Glutamatergic neuron (in vitro differentiated cells): ENCODE results near the gene NDC1. TPM values are rescaled to one million over a fixed set of nuclear protein-coding genes. Genes with fewer than 3 reads are reported as not detected.

Experiments
- DNase-seq: peaks from one replicate; pipeline ENCODE4 v3.0.0; 2022
- H3K27ac Mint-ChIP-seq: one replicate; pipeline ENCODE4 v1.8.0; 2020; ENCODE audit warnings: mild to moderate bottlenecking, mixed read lengths, inconsistent platforms; ENCODE audit not compliant: unreplicated experiment
- H3K27me3 Mint-ChIP-seq: one replicate; pipeline ENCODE4 v1.8.0; 2020; ENCODE audit warnings: mild to moderate bottlenecking, moderate library complexity, mixed read lengths, inconsistent platforms; ENCODE audit not compliant: unreplicated experiment
- H3K36me3 Mint-ChIP-seq: one replicate; pipeline ENCODE4 v1.8.0; 2020; ENCODE audit warnings: mild to moderate bottlenecking, mixed read lengths, inconsistent platforms; ENCODE audit not compliant: unreplicated experiment
- H3K4me1 Mint-ChIP-seq: one replicate; pipeline ENCODE4 v1.8.0; 2020; ENCODE audit warnings: mild to moderate bottlenecking, low read depth, mixed read lengths, inconsistent platforms; ENCODE audit not compliant: unreplicated experiment
- H3K4me3 Mint-ChIP-seq: one replicate; pipeline ENCODE4 v1.8.0; 2020; ENCODE audit warnings: mild to moderate bottlenecking, mixed read lengths, inconsistent platforms; ENCODE audit not compliant: unreplicated experiment
- H3K9me3 Mint-ChIP-seq: one replicate; pipeline ENCODE4 v1.8.0; 2020; ENCODE audit warnings: mild to moderate bottlenecking, moderate library complexity, mixed read lengths, inconsistent platforms; ENCODE audit not compliant: unreplicated experiment
- CTCF ChIP-seq: fragments of 200-600 bp; sonication (generic); IDR thresholded peaks from one replicate; pipeline ENCODE4 v1.5.0; 2021; ENCODE audit not compliant: partially characterized antibody, unreplicated experiment
- total RNA-seq: library from RNA; stranded (reverse); fragmentation: NEBNext Ultra II Directional; extraction: Animal tissue kit (Norgen Biotek cat#: 25700); gene quantifications from one replicate; pipeline ENCODE4 v1.2.1, GENCODE V29; 2021; ENCODE audit not compliant: unreplicated experiment

NDC1 gene
- total RNA-seq, 1 donor from 2014 or later: 10.6 TPM

- no peaks in the 10 kb centered on the region for H3K27me3 Mint-ChIP-seq
- peaks cover 18% of the 10 kb centered on the region for H3K4me1 Mint-ChIP-seq
- H3K9me3 Mint-ChIP-seq: peaks cover 2% of the 10 kb centered on the region
- H3K36me3 Mint-ChIP-seq: no peaks in the 10 kb centered on the region
- H3K27ac Mint-ChIP-seq: no peak overlapping the region
- H3K4me3 Mint-ChIP-seq: no peak overlapping the region
- TF ChIP-seq CTCF: no peak
- no peak for DNase-seq
These were observed 107.0 kb downstream of the NDC1 start for GRCh38 chr1:53731043-53731600.

GRCh38 chr1:53730224-53730865 is 107.8 kb downstream of the NDC1 start:
- no peaks in the 10 kb centered on the region for H3K36me3 Mint-ChIP-seq
- no peak overlapping the region for H3K27ac Mint-ChIP-seq
- H3K4me3 Mint-ChIP-seq: no peak overlapping the region
- peaks cover 2% of the 10 kb centered on the region for H3K9me3 Mint-ChIP-seq
- no peak for TF ChIP-seq CTCF
- no peak for DNase-seq
- H3K4me1 Mint-ChIP-seq: peaks cover 20% of the 10 kb centered on the region
- no peaks in the 10 kb centered on the region for H3K27me3 Mint-ChIP-seq

- peaks cover 13% of the 10 kb centered on the region for H3K4me1 Mint-ChIP-seq
- no peaks in the 10 kb centered on the region for H3K27me3 Mint-ChIP-seq
- H3K27ac Mint-ChIP-seq: no peak overlapping the region
- no peak overlapping the region for H3K4me3 Mint-ChIP-seq
- no peak for DNase-seq
- no peak for TF ChIP-seq CTCF
- H3K36me3 Mint-ChIP-seq: no peaks in the 10 kb centered on the region
- peaks cover 2% of the 10 kb centered on the region for H3K9me3 Mint-ChIP-seq
These were observed 108.5 kb downstream of the NDC1 start for GRCh38 chr1:53729456-53730223.

DNA sequence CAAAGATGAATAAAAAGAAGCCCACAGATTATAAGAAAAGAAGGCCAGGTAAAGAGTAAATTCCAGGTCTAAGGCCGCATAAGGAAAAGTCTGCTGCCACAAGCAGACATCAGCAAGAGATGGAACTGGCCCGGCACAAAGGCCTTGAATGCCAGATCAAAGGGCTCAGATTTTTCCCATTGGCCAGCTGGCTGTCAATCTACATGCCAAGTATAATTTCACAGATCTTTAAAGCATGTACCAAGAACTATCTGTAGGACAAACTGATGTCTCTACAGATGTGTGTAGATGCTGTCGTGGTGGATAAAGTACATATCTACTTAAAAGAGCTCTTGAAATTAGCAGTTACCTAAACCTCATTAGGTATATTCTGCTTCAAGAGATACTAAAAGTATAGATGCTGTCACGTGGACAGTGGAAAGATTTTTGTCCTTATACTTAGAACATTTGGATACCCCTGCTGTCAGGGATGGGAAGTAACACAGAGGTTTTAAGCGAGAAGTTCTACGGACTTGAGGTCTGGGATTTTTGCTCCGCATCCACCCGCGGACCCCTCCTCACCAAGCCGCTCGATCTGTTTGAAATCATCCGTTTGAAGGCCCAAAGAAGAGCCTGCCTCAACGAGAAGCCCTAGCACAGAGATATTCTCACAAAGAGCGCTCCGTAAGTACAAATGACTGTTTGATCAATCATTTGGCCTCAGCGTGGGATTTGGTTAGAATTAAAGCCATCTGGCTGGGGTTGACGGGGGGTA is 109.2 kb downstream of the NDC1 start:
- no peak for TF ChIP-seq CTCF
- H3K4me1 Mint-ChIP-seq: peaks cover 10% of the 10 kb centered on the region
- H3K9me3 Mint-ChIP-seq: no peaks in the 10 kb centered on the region
- no peaks in the 10 kb centered on the region for H3K27me3 Mint-ChIP-seq
- no peak for DNase-seq
- no peaks in the 10 kb centered on the region for H3K36me3 Mint-ChIP-seq
- no peak overlapping the region for H3K4me3 Mint-ChIP-seq
- H3K27ac Mint-ChIP-seq: no peak overlapping the region
